GM12891 (cell line): ENCODE results near the gene SV2C.

Source experiments
- DNase-seq: peaks from one replicate; pipeline ENCODE4 v3.0.0; 2011; ENCODE audit warnings: low spot score; ENCODE audit not compliant: insufficient read length
- FAIRE-seq: peaks from 2 replicates; lab custom pipeline; 2011; peaks lifted over from hg19 to GRCh38; lab: Jason Lieb, UNC
- PAX5 ChIP-seq: IDR thresholded peaks from 2 replicates; pipeline ENCODE4 v1.6.1; 2011; ENCODE audit warnings: low read length, moderate library complexity, mild to moderate bottlenecking; ENCODE audit not compliant: insufficient read depth, severe bottlenecking
- POLR2A ChIP-seq: IDR thresholded peaks from 2 replicates; pipeline ENCODE4 v1.6.1; 2011; ENCODE audit warnings: low read depth, low read length, control low read depth
- POLR2AphosphoS5 ChIP-seq: IDR thresholded peaks from 2 replicates; pipeline ENCODE4 v1.6.1; 2011; ENCODE audit warnings: low read depth, low read length, control low read depth
- POU2F2 ChIP-seq: IDR thresholded peaks from 2 replicates; pipeline ENCODE4 v1.6.1; 2011; ENCODE audit warnings: low read depth, mild to moderate bottlenecking, control low read depth, low read length, moderate library complexity
- SPI1 ChIP-seq: IDR thresholded peaks from 2 replicates; pipeline ENCODE4 v1.6.1; 2011; ENCODE audit warnings: low read depth, low read length, control low read depth
- TAF1 ChIP-seq: IDR thresholded peaks from 2 replicates; pipeline ENCODE4 v1.6.1; 2011; ENCODE audit warnings: low read depth, low read length, control low read depth

Gene SV2C

DNA sequence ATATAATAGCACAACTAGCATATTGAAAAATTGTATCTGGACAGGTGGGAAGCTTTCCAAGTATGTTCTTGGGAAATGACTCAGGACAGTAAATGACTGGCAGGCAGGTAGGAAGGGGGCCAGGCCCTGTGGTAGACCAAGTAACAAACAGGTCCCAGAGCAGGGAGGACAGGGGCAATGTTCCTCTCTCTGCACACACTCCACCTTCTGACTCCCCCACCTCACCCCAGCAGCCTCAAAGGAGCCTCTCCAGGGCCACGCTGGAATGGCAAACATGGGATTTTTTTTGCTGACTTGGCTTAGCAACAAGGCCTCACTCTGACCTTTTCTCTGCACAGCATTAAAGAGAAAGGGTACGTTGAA is 288.8 kb downstream of the SV2C start:
- FAIRE-seq (no peak), DNase-seq (no peak)
- TF ChIP-seq POLR2A, result no peak
- no peak for TF ChIP-seq POU2F2
- TF ChIP-seq SPI1, result no peak
- no peak for TF ChIP-seq TAF1
- no peak for TF ChIP-seq POLR2AphosphoS5
- no peak for TF ChIP-seq PAX5

DNA sequence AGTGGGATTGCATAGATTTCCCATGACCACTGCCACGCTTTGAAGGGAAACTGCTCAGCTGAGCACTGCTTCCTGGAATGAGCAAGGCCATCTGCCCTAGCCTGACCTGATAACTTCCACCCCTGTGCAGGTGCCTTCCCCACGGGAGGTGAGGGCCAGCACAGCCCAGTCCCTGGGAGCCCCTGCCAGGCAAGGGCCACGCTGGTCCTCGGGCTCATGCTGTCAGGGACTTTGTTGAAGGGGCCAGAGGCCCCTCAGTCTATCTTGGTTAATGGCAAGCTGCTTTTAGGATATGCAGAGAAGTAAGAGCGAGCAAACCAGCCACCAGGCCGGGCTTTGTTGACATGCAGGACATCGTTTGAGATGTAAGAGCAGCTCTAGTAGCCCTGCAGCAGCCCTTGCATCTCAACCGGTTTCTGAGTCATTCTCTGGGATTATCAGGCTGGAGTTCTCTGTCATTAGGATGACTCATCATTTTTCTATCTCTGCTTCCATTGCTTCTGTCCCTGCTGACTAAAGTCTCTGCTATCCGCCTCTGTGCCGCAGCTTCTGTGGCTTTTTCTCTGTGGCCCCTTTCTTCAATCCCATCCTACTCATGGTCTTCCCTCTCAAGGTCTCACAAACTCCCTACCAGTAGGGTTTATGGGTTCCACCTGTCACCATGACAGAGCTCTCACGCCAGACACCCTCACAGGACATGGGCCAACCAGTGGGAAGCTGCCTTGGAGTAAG is 289.3 kb downstream of the SV2C start:
- TF ChIP-seq POLR2A, result no peak
- TF ChIP-seq PAX5, result no peak
- TF ChIP-seq TAF1, result no peak
- no peak for TF ChIP-seq POU2F2
- no peak for TF ChIP-seq POLR2AphosphoS5
- TF ChIP-seq SPI1, result no peak
- DNase-seq (no peak), FAIRE-seq (no peak)

DNA sequence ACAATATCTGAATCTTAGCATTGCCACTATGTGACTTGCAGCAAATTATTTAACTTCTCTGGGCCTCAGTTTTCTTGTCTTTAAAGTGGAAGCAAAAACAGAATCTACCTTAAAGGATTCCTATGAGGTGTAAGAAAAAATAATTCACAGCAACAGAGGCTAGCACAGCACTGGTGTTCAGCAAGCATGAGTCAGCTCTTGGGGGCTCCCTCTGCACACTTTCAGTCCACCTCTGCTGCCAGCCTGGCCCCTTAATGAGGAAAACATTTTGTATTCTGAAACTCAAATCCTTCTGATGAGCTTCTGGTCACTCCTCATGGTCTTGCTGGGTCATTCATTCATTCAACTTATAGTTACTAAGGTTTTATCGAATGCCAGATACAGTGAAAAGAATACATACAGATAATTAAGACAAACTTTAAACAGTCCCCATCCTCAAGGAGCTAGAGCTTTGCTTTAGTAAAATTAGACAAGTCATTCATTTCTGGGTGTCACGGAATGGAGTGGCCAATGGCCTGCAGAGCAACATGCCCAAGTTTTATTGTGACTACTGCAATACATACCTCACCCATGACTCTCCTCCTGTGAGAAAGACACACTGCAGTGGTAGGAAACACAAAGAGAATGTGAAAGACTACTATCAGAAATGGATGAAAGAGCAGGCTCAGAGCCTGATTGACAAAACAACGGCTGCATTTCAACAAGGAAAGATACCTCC is 293.1 kb downstream of the SV2C start:
- no peak for DNase-seq
- no peak for TF ChIP-seq POLR2A
- TF ChIP-seq TAF1, result no peak
- no peak for TF ChIP-seq PAX5
- no peak for TF ChIP-seq SPI1
- TF ChIP-seq POU2F2, result no peak
- no peak for TF ChIP-seq POLR2AphosphoS5
- no peak for FAIRE-seq

DNA sequence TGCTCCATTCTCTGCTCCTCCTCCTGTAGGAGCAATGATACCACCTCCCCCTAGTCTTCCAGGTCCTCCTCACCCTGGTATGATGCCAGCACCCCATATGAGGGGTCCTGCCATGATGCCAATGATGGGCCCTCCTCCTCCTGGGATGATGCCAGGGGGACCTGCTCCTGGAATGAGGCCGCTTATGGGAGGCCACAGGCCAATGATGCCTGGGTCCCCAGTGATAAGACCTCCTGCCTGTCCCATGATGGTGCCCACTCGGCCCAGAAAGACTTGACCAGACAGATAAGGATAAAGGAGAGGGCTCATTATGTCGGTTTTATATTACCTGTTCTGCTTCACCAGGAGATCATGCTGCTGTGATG is 293.7 kb downstream of the SV2C start:
- no peak for TF ChIP-seq POLR2AphosphoS5
- no peak for TF ChIP-seq PAX5
- TF ChIP-seq SPI1, result no peak
- TF ChIP-seq TAF1, result no peak
- TF ChIP-seq POLR2A, result no peak
- TF ChIP-seq POU2F2, result no peak
- DNase-seq (no peak), FAIRE-seq (no peak)

DNA sequence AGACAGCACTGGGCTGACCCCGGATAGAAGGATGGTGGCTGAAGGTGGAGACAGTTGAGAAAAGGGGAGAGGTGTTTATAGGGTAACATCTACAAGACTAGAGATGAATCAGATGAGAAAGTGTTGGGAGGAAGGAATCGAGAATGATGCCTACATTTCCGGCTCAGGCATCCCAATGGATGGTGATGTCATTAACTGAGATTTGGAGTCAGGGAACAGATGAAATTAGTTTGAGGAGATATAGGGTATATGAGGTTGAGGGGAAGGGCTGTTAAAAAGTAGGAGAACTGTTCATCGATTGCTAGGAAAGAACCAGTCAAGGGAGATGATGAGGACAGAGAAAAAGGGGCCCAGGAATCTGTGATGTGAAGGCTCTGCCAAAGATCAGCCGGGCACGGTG is 295.2 kb downstream of the SV2C start:
- no peak for FAIRE-seq
- no peak for DNase-seq
- TF ChIP-seq POU2F2, result no peak
- TF ChIP-seq SPI1, result no peak
- TF ChIP-seq TAF1, result no peak
- TF ChIP-seq PAX5, result no peak
- no peak for TF ChIP-seq POLR2A

DNA sequence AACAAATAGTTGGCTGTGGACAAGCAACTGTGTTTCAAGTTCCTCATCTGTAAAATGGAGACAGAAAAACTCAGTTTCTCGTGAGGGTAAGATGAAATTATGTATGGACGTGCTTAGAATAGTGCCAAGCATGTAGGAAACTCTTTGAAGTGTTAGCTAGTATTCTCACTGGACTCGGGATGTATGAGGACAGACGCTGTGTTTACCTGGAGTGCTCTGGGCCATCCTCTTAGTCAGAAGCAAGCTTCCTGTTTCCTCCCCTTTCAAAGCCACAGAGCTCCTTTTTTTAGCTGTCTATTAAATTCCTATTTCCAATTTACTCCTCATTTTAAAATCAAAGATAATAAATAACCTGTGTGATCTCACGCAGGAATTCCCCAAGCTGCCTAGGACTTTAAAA is 296.1 kb downstream of the SV2C start:
- TF ChIP-seq SPI1 (no peak), POLR2AphosphoS5 (no peak), PAX5 (no peak), POU2F2 (no peak), POLR2A (no peak), TAF1 (no peak)
- FAIRE-seq (peak; percentile 62), DNase-seq (no peak)

DNA sequence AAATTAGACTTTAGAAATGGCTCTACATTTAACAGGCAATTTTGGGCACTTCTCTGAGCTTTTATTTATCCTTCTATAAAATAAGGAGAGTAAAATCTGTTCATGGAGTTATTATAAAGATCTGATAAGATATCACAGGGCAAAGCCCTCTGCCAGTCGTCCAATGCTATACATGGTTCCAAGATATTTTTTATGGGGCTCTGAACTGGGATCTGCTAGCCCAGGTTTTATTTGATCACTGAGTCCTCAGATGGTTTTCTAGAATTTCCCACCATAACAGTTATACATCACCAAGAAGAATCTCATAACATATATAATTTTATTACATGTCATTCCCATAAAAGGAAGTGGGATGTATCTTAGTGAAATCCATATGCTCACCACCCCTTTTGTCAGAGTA is 296.7 kb downstream of the SV2C start:
- FAIRE-seq (no peak), DNase-seq (no peak)
- no peak for TF ChIP-seq SPI1
- TF ChIP-seq POLR2A, result no peak
- no peak for TF ChIP-seq POU2F2
- TF ChIP-seq PAX5, result no peak
- no peak for TF ChIP-seq POLR2AphosphoS5
- no peak for TF ChIP-seq TAF1

DNA sequence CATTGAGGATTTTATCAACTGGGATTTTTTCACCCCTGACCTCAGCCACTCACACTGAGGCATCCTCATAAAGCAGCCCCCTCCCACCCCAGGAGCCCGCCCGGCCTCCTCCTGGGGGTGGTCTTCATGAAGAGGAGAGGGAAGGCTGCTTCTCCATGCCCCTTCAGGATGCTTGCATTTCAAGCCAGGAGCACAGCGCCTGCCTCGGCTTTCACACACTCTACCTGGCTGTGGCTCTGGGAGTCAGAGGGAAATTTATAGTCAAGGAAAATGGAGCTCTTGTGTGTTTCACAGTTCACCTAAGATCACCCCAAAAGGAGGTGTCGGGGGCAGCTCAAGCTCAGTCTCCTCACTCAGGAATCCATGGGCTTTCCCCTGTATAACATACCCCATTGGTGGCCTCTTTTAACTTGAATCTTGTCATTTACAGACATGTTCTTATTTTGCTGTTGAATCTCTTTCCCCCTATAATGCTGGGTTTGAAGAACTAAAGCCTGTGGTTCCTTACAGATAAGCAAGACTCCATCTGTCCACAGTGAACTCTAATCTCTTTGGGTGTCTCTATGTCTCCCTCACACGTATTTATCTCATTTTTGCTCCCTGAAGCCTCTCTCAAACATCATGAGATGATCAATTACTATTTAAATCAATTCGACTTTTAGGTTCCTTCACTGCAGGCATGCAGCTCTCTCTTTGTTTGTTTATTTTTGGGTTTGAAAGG is 297.3 kb downstream of the SV2C start:
- no peak for TF ChIP-seq TAF1
- no peak for TF ChIP-seq SPI1
- no peak for TF ChIP-seq POU2F2
- FAIRE-seq, result no peak
- no peak for DNase-seq

DNA sequence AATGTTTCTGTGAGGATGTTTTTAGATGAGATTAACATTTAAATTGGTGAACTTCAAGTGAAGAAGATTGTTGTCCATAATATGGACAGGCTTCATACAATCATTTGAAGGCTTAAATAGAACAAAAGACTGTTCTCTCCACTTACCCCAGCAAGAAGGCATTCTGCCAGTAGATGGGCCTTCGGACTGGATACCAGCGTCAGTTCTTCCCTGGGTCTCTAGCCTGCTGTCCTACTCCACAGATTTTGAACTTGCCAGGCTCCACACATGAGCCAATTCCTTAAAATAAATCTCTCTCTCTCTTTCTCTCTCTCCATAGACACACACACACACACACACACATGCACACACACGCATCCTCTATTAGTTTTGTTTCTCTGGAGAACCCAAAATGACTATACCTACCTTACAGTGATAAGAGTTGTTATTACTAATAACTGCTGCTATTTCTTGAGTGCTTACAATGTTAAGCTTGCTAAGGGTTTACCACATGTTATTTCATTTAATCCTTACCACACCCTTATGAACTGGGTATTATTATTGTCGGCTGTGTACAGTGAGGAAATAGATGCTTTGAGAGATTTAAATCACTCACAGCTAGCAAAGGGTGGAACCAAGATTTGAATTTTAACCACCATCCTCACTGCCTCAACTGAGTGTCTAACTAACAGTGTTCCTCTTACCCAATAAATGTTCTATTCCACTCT is 300.1 kb downstream of the SV2C start:
- no peak for FAIRE-seq
- TF ChIP-seq POLR2AphosphoS5 (no peak), SPI1 (no peak), PAX5 (no peak), POU2F2 (no peak), TAF1 (no peak), POLR2A (no peak)

DNA sequence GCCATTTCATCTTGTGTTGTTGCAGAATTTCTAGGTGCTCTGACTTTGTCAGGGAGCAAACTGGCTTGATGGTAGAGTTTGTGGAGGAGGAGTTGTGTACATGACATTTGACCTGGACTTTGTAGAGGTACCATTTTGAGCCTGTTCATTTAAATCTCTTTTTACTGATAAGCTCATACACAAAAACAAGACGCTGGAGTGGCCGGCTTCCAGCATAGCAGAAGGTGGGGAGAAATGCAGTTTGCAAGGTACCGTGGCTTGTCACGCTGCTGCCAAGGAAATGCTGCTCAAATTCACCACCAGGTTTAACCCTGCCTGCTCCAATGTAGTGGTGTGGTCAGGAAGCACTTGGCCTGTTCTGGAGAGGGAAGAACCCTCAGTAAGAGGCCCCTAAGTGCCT is 301.0 kb downstream of the SV2C start:
- no peak for FAIRE-seq
- TF ChIP-seq POU2F2 (no peak), POLR2A (no peak), TAF1 (no peak), POLR2AphosphoS5 (no peak), PAX5 (no peak), SPI1 (no peak)
- DNase-seq, result no peak

More for the DNA sequence above, 300.1 kb downstream of the SV2C start:
- no peak for DNase-seq
